Endodermal cell (in vitro differentiated cells): ENCODE measurements around the gene LTBP1. TPM values are rescaled to one million over a fixed set of nuclear protein-coding genes. Genes with fewer than 3 reads are reported as not detected.
A peak's percentile ranks its signal among the peaks of the same experiment; 100 is the strongest.
"Not testable (repeated sequence)": the region's sequence is repeated elsewhere in the genome, so short reads cannot be mapped to it uniquely, and the experiment has no call there.

Experiments
- DNase-seq: peaks from one replicate; pipeline ENCODE4 v3.0.0-alpha.2; 2017
- H3K27ac ChIP-seq: 2 replicates; pipeline ENCODE4 v1.5.1; 2013; ENCODE audit warnings: mild to moderate bottlenecking, low read depth, low read length, moderate library complexity
- H3K27me3 ChIP-seq: 2 replicates; pipeline ENCODE4 v1.6.1; 2013; ENCODE audit warnings: mild to moderate bottlenecking, low read length, moderate library complexity; ENCODE audit not compliant: insufficient read depth, control insufficient read depth, poor library complexity, severe bottlenecking
- H3K36me3 ChIP-seq: 2 replicates; pipeline ENCODE4 v1.7.0; 2013; ENCODE audit warnings: mild to moderate bottlenecking, low read length, moderate library complexity; ENCODE audit not compliant: control insufficient read depth, insufficient read depth
- H3K4me1 ChIP-seq: one replicate; pipeline ENCODE4 v1.7.0; 2013; ENCODE audit warnings: low read length; ENCODE audit not compliant: control insufficient read depth, insufficient read depth
- H3K4me3 ChIP-seq: 2 replicates; pipeline ENCODE4 v1.5.1; 2013; ENCODE audit warnings: mild to moderate bottlenecking, low read length, moderate library complexity
- H3K9ac ChIP-seq: 2 replicates; pipeline ENCODE4 v1.6.1; 2013; ENCODE audit warnings: mild to moderate bottlenecking, low read length, moderate library complexity; ENCODE audit not compliant: poor library complexity, severe bottlenecking; ENCODE audit errors: extremely low read depth
- H3K9me3 ChIP-seq: 2 replicates; pipeline ENCODE4 v1.6.1; 2013; ENCODE audit warnings: mild to moderate bottlenecking, low read length, moderate library complexity; ENCODE audit not compliant: control insufficient read depth
- H3K27ac Mint-ChIP-seq: 2 replicates; pipeline ENCODE4 v1.8.0; 2020; ENCODE audit warnings: mixed read lengths
- H3K27me3 Mint-ChIP-seq: 2 replicates; pipeline ENCODE4 v1.8.0; 2021; ENCODE audit warnings: mild to moderate bottlenecking, mixed read lengths; ENCODE audit not compliant: insufficient read depth
- H3K36me3 Mint-ChIP-seq: 2 replicates; pipeline ENCODE4 v1.8.0; 2020; ENCODE audit warnings: low read depth, mixed read lengths
- H3K4me1 Mint-ChIP-seq: 2 replicates; pipeline ENCODE4 v1.8.0; 2020; ENCODE audit warnings: mixed read lengths
- H3K4me3 Mint-ChIP-seq: 2 replicates; pipeline ENCODE4 v1.8.0; 2020; ENCODE audit warnings: mild to moderate bottlenecking, moderate library complexity, mixed read lengths
- H3K9me3 Mint-ChIP-seq: 2 replicates; pipeline ENCODE4 v1.8.0; 2020; ENCODE audit warnings: mild to moderate bottlenecking, mixed read lengths
- CTCF ChIP-seq: fragments of 200-600 bp; sonication (generic); conservative IDR thresholded peaks from 2 replicates; pipeline ENCODE4 v1.5.0; 2021; ENCODE audit warnings: antibody characterized with exemption, mild to moderate bottlenecking
- WGBS, 2 experiments: methylation state at CpG; one replicate each; pipeline versions ENCODE4 v1.1.5 to v1.1.7; 2013; ENCODE audit warnings: missing lambda C conversion rate in 2 of 2, mixed read lengths in 1 of 2; ENCODE audit not compliant: insufficient coverage in 1 of 2, insufficient read length in 1 of 2; 5-methylcytosine and 5-hydroxymethylcytosine counted together
- total RNA-seq, 2 donors: library from RNA; stranded (reverse); fragmentation: NEBNext Ultra II Directional in 1 of 2; extraction: Animal tissue kit (Norgen Biotek cat#: 25700) in 1 of 2; gene quantifications; 2 replicates in 1 of 2; 3 replicates in 1 of 2; pipeline ENCODE4 v1.2.1, GENCODE V29; 2021

The LTBP1 gene
- total RNA-seq, 2 donors from 2014 or later: 43.2 to 43.4 TPM

DNA sequence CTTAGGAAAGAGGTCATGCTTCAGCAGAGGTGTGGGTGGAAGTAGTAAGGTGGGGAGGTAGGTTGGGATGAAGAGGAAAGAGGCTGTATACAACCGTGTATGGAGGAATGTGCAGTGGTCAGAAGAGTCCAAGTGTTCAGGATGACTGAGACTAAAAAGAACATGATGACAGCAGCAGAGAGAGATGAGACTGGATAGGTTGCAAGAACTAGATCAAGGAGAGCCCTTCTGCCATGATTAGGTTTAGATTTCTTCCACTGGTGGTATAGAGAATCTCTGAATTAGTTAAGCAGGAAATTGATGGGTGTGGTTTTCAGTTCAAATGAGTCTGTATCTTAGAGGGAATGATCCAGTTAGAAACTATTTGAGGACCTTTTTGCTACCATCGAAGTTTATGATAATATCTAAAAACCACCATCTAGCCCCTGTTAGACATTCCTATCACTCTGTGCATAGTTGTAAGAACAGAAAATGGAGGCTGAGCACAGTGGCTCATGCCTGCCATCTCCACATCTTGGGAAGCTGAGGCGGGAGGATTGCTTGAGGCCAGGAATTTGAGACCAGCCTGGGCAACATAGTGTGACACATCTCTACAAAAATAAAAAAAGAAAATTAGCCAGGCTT, 221.0 kb downstream of the LTBP1 start:
- H3K27me3 ChIP-seq: no peaks in the 10 kb centered on the region
- no peak overlapping the region for H3K4me3 Mint-ChIP-seq
- no peaks in the 10 kb centered on the region for H3K9me3 ChIP-seq
- no peak for DNase-seq
- no peak overlapping the region for H3K27ac Mint-ChIP-seq
- H3K36me3 ChIP-seq: no peaks in the 10 kb centered on the region
- no peak overlapping the region for H3K4me3 ChIP-seq
- TF ChIP-seq CTCF: no peak
- H3K4me1 Mint-ChIP-seq: no peaks in the 10 kb centered on the region
- no peaks in the 10 kb centered on the region for H3K4me1 ChIP-seq
- WGBS, 2 experiments: 82 to 88% methylated on average over 1 to 3 of the region's 3 CpGs
- H3K9ac ChIP-seq: no peak overlapping the region
- H3K36me3 Mint-ChIP-seq: peaks cover 5% of the 10 kb centered on the region
- no peak overlapping the region for H3K27ac ChIP-seq
- H3K9me3 Mint-ChIP-seq: peaks cover 9% of the 10 kb centered on the region
- H3K27me3 Mint-ChIP-seq: no peaks in the 10 kb centered on the region

DNA sequence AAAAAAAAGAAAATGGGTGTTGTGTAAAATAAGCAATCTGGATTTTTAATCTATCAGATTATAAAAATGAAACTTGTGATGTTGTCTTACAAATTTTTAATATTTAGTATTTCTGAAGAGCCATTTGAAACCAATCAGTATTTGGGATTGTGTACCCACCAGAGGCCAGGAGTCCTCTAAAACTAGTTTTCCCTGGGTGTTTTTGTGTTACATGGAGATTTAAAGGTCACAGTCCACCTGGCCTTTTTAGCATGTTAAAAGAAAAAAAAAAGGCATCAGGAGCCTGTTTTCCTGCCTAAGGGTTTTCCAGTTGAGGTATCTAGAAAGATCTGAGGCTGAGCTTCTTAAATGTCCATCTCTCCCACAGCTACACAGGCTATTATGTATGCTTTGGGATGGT, 221.7 kb downstream of the LTBP1 start:
- TF ChIP-seq CTCF: no peak
- DNase-seq: no peak
- H3K4me1 ChIP-seq: no peaks in the 10 kb centered on the region
- no peak overlapping the region for H3K27ac ChIP-seq
- Mint-ChIP-seq H3K4me1 (no peaks in the 10 kb centered on the region), H3K9me3 (peaks cover 9% of the 10 kb centered on the region), H3K27me3 (no peaks in the 10 kb centered on the region), H3K27ac (no peak overlapping the region), H3K36me3 (peaks cover 5% of the 10 kb centered on the region), H3K4me3 (no peak overlapping the region)
- H3K4me3 ChIP-seq: no peak overlapping the region
- no peaks in the 10 kb centered on the region for H3K27me3 ChIP-seq
- H3K36me3 ChIP-seq: no peaks in the 10 kb centered on the region
- no peak overlapping the region for H3K9ac ChIP-seq
- no peaks in the 10 kb centered on the region for H3K9me3 ChIP-seq

GRCh38 chr2:33168922-33169321, 222.2 kb downstream of the LTBP1 start:
- no peak overlapping the region for H3K9ac ChIP-seq
- H3K4me1 Mint-ChIP-seq: no peaks in the 10 kb centered on the region
- DNase-seq: no peak
- peak overlapping the region; percentile 40 for H3K27ac Mint-ChIP-seq
- H3K36me3 ChIP-seq: no peaks in the 10 kb centered on the region
- H3K27me3 ChIP-seq: no peaks in the 10 kb centered on the region
- H3K4me3 Mint-ChIP-seq: no peak overlapping the region
- H3K27me3 Mint-ChIP-seq: no peaks in the 10 kb centered on the region
- H3K9me3 ChIP-seq: no peaks in the 10 kb centered on the region
- no peaks in the 10 kb centered on the region for H3K4me1 ChIP-seq
- H3K36me3 Mint-ChIP-seq: peaks cover 5% of the 10 kb centered on the region
- H3K4me3 ChIP-seq: no peak overlapping the region
- peaks cover 9% of the 10 kb centered on the region for H3K9me3 Mint-ChIP-seq
- TF ChIP-seq CTCF: no peak
- H3K27ac ChIP-seq: no peak overlapping the region
- 88 to 92% methylated on average over 2 to 4 of the region's 4 CpGs for WGBS, 2 experiments

- H3K4me1 Mint-ChIP-seq, H3K36me3 ChIP-seq, DNase-seq, H3K27ac ChIP-seq, H3K27me3 Mint-ChIP-seq, H3K27ac Mint-ChIP-seq, H3K4me3 ChIP-seq, H3K36me3 Mint-ChIP-seq, H3K9me3 ChIP-seq, H3K4me1 ChIP-seq, H3K9ac ChIP-seq, H3K9me3 Mint-ChIP-seq, H3K27me3 ChIP-seq, H3K4me3 Mint-ChIP-seq: not testable (repeated sequence)
- WGBS, 2 experiments: 88% methylated on average over 9 of the region's 16 CpGs; no CpG with 5 or more reads in 1 of the 2 experiments
Observed at GRCh38 chr2:33170251-33170650, 223.5 kb downstream of the LTBP1 start.
